ENCODE data around the gene AHCTF1. TPM values are rescaled to one million over a fixed set of nuclear protein-coding genes. Genes with fewer than 3 reads are reported as not detected.

Gene AHCTF1
- total and polyA plus RNA-seq, 2 of the 8 experiments (the other 6 are each of a cell fraction or from before 2014, with no cell fraction given): 7.9 to 44.5 TPM

DNA sequence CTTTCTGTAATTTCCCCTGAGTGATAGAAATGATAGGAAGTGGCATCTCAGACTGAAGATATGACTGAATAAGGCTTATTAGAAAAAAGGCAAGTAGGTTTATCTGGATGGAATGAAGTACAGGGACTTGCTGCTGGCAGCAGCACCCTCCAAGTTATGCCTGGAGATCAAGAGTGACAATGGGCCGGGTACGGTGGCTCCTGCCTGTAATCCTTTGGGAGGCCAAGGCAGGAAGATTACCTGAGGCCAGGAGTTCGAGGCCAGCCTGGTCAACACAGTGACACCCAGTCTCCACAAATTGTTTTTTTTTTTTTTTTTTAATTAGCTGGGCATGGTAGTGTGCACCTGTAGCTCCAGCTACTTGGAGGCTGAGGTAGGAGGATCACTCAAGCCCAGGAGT is 119.8 kb downstream of the AHCTF1 start (continued):
- TF ChIP-seq GTF2F1 (IDR thresholded peaks at IDR 0.05; ENCODE audit: borderline replicate concordance, low read depth, low read length): no peak
- TF ChIP-seq SP1 (IDR thresholded peaks at IDR 0.05; ENCODE audit: low read depth, low read length): no peak
- no peak for TF ChIP-seq SAP30 (IDR thresholded peaks at IDR 0.05; ENCODE audit: insufficient read depth, insufficient replicate concordance, low read length)
